ENCODE data around the gene UGGT2. TPM values are rescaled to one million over a fixed set of nuclear protein-coding genes. Genes with fewer than 3 reads are reported as not detected.
"Not testable (repeated sequence)": the region's sequence is repeated elsewhere in the genome, so short reads cannot be mapped to it uniquely, and the experiment has no call there.

The UGGT2 gene
- total RNA-seq, 4 donors from 2014 or later, result 20.5 to 48.6 (median 30.6) TPM

GRCh38 chr13:96068729-96069128 is 15.5 kb upstream of the UGGT2 start:
- Histone ChIP-seq H3K4me1 (no peaks in the 10 kb centered on the region), H3K36me3 (no peaks in the 10 kb centered on the region), H3K9me3 (no peaks in the 10 kb centered on the region), H3K4me3 (no peak overlapping the region), H3K27ac (replicated peaks in 1 of 4) (no peak overlapping the region), H3K27me3 (no peaks in the 10 kb centered on the region)
- no peak for DNase-seq (ENCODE audit: extremely low spot score)
- TF ChIP-seq POLR2A (IDR thresholded peaks at IDR 0.05; ENCODE audit: low read depth) (no peak), EP300 (IDR thresholded peaks at IDR 0.05) (no peak), POLR2AphosphoS5 (IDR thresholded peaks at IDR 0.05) (no peak), CTCF (IDR thresholded peaks at IDR 0.05) (no peak)
- WGBS, result 53% methylated on average over 2 of the region's 2 CpGs
- intact Hi-C loops (cut with DNase I), result no loop called here

GRCh38 chr13:96065849-96066248 is 12.6 kb upstream of the UGGT2 start:
- TF ChIP-seq POLR2AphosphoS5 (IDR thresholded peaks at IDR 0.05) (no peak), EP300 (IDR thresholded peaks at IDR 0.05) (no peak), POLR2A (IDR thresholded peaks at IDR 0.05; ENCODE audit: low read depth) (no peak), CTCF (IDR thresholded peaks at IDR 0.05) (peak in 1 of 3 experiments; percentile 4)
- intact Hi-C loops (cut with DNase I), result no loop called here
- Histone ChIP-seq H3K9me3 (no peaks in the 10 kb centered on the region), H3K4me1 (no peaks in the 10 kb centered on the region), H3K27me3 (no peaks in the 10 kb centered on the region), H3K36me3 (no peaks in the 10 kb centered on the region), H3K4me3 (no peak overlapping the region), H3K27ac (replicated peaks in 1 of 4) (no peak overlapping the region)
- DNase-seq (ENCODE audit: extremely low spot score), result no peak
- WGBS, result 79% methylated on average over 2 of the region's 2 CpGs

GRCh38 chr13:96052656-96053002 is 572 bp downstream of the UGGT2 start:
- intact Hi-C loops (cut with DNase I), result no loop called here
- TF ChIP-seq POLR2A (IDR thresholded peaks at IDR 0.05; ENCODE audit: low read depth) (no peak), EP300 (IDR thresholded peaks at IDR 0.05) (no peak), CTCF (IDR thresholded peaks at IDR 0.05) (no peak), POLR2AphosphoS5 (IDR thresholded peaks at IDR 0.05) (no peak)
- Histone ChIP-seq H3K9me3 (no peaks in the 10 kb centered on the region), H3K4me3 (peak overlapping the region; percentile 91 to 98 (median 97)), H3K27ac (replicated peaks in 1 of 4) (peak overlapping the region; percentile 78 to 92 (median 89)), H3K36me3 (no peaks in the 10 kb centered on the region), H3K4me1 (peaks cover 4 to 13% (median 13%) of the 10 kb centered on the region in 4 donors), H3K27me3 (no peaks in the 10 kb centered on the region)
- DNase-seq (ENCODE audit: extremely low spot score), result no peak
- 0% methylated on average over 12 of the region's 12 CpGs for WGBS

- intact Hi-C loops (cut with DNase I); H3K9me3 ChIP-seq; DNase-seq (ENCODE audit: extremely low spot score); H3K36me3 ChIP-seq; H3K27me3 ChIP-seq; H3K27ac ChIP-seq (replicated peaks in 1 of 4): not testable (repeated sequence)
- Histone ChIP-seq H3K4me1 (peaks cover 4 to 13% (median 13%) of the 10 kb centered on the region in 4 donors), H3K4me3 (peak overlapping the region in 3 of 4 donors; percentile 96 to 98 (median 98))
- WGBS, result 92% methylated on average over 3 of the region's 3 CpGs
Measured at GRCh38 chr13:96051946-96052345, 1.3 kb downstream of the UGGT2 start.

GRCh38 chr13:96051491-96051890 is 1.7 kb downstream of the UGGT2 start:
- intact Hi-C loops (cut with DNase I); H3K9me3 ChIP-seq; H3K27me3 ChIP-seq; H3K4me3 ChIP-seq; H3K27ac ChIP-seq (replicated peaks in 1 of 4); H3K36me3 ChIP-seq; DNase-seq (ENCODE audit: extremely low spot score): not testable (repeated sequence)
- peaks cover 4 to 13% (median 13%) of the 10 kb centered on the region in 4 donors for H3K4me1 ChIP-seq
- WGBS, result 97% methylated on average over 5 of the region's 5 CpGs

GRCh38 chr13:96050955-96051354 is 2.2 kb downstream of the UGGT2 start:
- 93% methylated on average over 4 of the region's 4 CpGs for whole genome bisulfite sequencing
- H3K4me1 ChIP-seq, result peaks cover 4 to 13% (median 13%) of the 10 kb centered on the region in 4 donors
- DNase-seq (ENCODE audit: extremely low spot score); H3K27me3 ChIP-seq; H3K36me3 ChIP-seq; H3K4me3 ChIP-seq; H3K9me3 ChIP-seq; intact Hi-C loops (cut with DNase I); H3K27ac ChIP-seq (replicated peaks in 1 of 4): not testable (repeated sequence)

DNA sequence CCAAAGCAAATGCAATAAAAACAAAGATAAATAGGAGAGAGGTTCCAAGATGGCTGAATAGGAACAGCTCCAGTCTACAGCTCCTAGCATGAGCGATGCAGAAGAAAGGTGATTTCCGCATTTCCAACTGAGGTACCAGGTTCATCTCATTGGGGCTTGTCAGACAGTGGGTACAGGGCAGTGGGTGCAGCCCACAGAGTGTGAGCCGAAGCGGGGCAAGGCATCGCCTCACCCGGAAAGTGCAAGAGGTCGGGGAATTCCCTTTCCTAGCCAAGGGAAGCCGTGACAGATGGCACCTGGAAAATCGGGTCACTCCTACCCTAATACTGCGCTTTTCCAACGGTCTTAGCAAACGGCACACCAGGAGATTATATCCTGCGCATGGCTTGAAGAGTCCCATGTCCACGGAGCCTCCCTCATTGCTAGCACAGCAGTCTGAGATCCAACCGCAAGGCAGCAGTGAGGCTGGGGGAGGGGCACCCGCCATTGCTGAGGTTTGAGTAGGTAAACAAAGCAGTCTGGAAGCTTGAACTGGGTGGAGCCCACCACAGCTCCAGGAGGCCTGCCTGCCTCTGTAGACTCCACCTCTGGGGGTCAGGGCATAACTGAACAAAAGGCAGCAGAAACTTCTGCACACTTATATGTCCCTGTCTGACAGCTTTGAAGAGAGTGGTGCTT is 6.6 kb downstream of the UGGT2 start:
- H3K9me3 ChIP-seq; DNase-seq (ENCODE audit: extremely low spot score); H3K27ac ChIP-seq (replicated peaks in 1 of 4); H3K27me3 ChIP-seq; H3K36me3 ChIP-seq; H3K4me1 ChIP-seq; intact Hi-C loops (cut with DNase I); H3K4me3 ChIP-seq: not testable (repeated sequence)
- 97% methylated on average over 16 of the region's 16 CpGs for WGBS

Measured in esophagus muscularis mucosa (tissue), 4 donors.